ENCODE measurements around the gene UBAC2.

DNA sequence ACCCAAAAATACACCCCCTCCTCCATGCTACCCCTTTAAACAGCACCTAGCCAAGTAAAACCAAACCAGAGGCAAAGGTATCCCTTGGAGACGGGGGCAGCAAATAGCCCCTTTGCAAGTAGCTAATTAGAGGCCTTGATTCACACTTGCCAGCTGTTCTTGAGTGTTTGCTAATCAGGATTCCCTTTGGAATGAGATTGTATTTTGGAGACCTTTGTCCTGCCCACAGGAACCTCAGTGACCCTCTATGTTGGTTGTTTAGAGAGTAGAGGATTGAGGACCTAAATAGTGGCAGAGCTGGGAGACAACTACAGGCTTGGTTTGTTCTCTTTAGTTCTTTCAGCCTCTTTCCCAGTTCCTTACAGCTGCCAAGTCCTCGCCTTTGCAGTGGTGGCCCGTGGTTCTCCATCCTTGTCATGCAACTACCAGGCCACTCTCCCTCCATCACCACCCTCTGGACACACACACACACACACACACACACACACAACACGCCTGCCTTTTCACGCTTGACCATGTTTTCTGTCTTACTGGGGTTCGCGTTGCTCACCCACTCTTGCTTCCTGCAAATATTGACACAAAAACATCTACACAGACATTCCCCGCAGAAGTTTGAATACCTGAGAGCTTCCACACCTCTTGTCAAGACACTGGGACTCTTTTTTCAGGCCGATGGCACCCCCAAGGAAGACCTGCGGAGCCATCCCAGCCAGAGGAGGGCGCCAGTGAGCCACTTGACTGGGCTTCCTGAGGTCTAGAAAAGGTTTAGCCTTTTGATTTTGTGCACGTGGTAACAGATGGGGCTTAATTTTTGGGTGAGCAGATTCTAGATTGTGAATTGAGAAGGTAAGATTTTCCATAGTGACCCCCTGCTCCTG lies 186.5 kb downstream of the UBAC2 start:
- TF ChIP-seq CTCF (IDR thresholded peaks at IDR 0.05): peak; percentile 73
- TF ChIP-seq ZFX (IDR thresholded peaks at IDR 0.05; ENCODE audit: borderline replicate concordance): no peak
